ENCODE data around the gene PET100.

Gene PET100

DNA sequence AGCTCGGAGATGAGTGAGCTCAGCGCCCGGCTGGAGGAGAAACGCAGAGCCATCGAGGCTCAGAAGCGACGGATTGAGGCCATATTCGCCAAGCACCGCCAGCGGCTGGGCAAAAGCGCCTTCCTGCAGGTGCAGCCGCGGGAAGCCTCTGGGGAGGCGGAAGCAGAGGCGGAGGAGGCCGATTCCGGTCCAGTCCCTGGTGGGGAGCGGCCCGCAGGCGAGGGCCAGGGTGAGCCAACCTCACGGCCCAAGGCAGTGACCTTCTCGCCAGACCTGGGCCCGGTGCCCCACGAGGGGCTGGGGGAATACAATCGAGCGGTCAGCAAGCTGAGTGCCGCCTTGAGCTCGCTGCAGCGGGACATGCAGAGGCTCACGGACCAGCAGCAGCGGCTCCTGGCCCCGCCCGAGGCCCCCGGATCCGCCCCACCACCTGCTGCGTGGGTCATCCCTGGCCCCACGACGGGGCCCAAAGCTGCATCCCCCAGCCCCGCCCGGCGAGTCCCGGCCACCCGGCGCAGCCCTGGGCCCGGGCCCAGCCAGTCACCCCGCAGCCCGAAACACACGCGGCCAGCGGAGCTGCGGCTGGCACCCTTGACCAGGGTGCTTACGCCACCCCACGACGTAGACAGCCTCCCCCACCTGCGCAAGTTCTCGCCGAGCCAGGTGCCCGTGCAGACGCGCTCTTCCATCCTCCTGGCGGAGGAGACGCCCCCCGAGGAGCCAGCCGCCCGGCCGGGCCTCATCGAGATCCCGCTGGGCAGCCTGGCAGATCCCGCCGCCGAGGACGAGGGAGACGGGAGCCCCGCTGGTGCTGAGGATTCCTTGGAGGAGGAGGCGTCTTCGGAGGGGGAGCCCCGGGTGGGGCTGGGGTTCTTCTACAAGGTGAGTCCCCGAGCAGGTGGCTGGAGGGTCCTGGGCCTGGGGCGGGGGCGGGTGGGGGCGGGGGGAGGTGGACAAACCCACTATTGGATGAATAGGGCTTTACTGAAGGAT is 17.0 kb upstream of the PET100 start:
- no peak for DNase-seq (ENCODE audit: low read depth)

- no peak for DNase-seq (ENCODE audit: low read depth)
These were observed 14.5 kb upstream of the PET100 start for GRCh38 chr19:7614859-7615741.

GRCh38 chr19:7617172-7617571 is 12.4 kb upstream of the PET100 start:
- DNase-seq (ENCODE audit: low read depth), result no peak

- DNase-seq (ENCODE audit: low read depth), result no peak
These were observed 11.9 kb upstream of the PET100 start for GRCh38 chr19:7617735-7618134.

DNA sequence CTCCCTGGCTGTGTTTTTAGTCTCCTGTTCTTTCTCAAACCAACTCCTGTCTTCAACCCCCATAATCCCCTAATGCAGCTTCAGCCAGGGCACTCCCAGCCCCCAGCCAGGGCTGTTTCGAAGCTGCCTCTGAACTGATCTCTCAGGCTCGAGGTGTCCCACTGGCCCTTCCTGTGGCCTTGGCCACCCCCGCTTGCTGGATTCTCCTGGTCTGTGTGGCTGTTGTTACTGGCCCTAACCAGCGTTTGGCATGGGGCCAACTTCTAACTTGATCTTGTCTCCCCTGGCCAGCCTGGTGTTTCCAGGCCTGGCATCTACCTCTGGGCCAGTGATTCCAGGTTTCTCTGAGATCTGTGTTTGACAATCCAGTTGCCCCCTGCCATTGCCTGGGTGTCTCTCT is 11.2 kb upstream of the PET100 start:
- no peak for DNase-seq (ENCODE audit: low read depth)

DNA sequence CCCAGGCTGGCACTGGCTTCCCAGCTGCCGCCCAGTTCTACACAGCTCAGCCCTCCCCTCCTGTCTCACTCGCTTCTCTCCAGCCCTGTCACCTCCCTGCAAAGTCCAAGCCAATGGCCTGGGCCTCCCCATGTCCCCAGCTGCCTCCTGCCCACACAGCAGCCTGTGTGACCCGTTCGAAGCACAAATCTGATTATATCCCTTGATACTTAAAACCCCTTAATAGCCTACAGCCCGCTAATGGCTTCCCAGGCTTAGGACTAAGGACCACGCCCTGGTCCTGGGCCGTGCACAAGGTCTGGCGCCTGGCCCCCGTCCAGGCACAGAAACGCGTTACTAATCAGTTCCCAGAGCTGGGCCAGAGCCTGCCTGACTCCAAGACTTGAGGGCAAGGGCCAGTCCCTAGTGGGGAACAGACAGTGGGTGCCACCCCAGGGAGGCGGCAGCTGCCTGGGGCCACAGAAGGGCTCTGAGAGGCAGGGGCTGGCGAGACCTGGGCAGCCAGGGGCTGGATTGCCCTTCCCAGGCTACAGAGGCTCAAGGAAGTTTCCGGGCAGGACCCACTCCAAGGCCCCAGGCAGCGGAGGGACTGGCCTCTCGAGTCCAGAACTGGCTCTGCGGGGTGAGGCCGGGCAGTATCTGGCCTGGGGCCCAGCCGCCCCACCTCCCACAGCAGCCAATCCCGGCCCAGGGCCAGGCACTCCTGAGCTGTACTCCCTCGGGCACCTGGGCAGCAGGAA is 10.7 kb upstream of the PET100 start:
- DNase-seq (ENCODE audit: low read depth), result no peak

DNA sequence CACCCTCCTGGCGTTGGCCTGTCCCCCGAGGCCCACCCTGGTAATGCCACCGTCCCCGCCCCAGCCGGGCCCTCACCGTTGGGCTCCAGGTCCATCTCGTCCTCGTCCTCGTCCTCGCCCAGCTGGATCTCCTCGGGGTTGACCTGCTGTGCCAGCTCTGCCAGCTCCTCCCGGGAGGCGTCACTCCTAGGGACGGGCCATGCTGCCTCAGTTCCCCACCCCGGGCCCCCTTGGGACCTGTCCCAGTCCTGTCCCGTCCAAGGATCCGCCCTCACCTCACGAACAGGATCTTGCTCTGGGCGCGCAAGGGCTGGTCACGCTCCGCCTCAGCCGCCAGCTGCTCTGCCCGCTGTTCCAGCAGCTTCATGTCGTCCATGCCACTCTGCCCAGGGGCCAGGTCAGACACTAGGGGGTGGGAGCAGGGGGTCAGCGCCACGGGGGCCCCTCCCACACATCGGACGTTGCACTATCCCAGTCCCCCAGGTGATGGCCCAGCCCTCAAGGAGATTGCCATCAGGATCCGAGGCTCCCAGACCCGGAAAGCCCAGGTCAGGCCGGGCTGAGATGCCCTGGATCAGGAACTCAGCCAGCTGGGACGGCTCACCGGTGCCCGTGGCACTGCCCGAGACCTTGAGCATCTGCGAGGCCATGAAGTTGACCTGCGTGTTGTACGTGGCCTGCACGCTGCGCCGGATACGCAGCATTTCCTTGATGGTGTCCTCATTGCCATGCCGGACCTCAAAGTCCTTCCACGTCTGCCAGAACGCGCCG is 9.7 kb upstream of the PET100 start:
- no peak for DNase-seq (ENCODE audit: low read depth)

GRCh38 chr19:7620442-7621412 is 8.9 kb upstream of the PET100 start:
- no peak for DNase-seq (ENCODE audit: low read depth)

- no peak for DNase-seq (ENCODE audit: low read depth)
These were observed 6.5 kb upstream of the PET100 start for GRCh38 chr19:7622933-7623685.

DNA sequence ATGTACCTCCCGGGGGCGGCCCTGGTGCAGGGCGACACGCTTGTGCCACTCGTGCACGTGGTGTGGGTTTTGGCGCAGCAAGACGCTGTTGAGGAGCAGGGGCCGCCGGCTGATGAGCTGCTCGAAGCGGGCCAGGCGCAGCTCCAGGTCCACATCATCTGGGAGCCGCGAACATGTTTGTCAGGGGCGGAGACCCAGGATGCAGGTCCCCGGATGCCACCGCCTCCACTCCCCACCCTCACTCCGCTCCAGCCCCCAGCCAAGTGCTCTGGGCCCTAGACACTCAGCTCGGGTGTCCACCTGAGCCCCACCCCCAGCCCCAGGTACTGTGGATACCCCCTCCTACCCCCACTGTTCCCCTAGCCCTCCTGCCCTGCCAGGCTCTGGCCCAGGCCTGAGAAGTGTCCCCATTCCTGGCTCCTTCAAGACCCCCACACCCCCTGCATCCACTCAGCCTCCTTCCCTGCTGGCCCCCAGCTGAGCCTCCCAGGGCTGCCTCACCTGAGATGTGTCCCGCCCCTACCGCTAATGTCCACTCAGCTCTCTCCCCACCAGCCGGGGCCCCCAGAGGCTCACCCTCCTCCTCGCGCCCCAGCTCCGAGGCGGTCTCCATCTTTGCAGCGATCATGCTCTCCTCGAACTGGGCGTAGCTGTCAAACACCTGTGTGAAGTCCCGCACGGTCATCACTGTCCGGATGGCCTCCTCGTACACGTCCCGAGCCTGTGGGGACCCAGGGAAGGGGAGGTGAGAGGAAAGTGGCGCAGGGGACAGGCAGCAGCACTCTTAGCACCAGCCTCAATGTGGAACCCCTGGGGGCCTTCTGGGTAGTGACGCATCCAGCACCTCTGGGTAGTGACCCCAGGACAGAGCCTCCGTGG is 5.6 kb upstream of the PET100 start:
- DNase-seq (ENCODE audit: low read depth), result no peak

GRCh38 chr19:7624810-7625209 is 4.8 kb upstream of the PET100 start:
- no peak for DNase-seq (ENCODE audit: low read depth)

DNA sequence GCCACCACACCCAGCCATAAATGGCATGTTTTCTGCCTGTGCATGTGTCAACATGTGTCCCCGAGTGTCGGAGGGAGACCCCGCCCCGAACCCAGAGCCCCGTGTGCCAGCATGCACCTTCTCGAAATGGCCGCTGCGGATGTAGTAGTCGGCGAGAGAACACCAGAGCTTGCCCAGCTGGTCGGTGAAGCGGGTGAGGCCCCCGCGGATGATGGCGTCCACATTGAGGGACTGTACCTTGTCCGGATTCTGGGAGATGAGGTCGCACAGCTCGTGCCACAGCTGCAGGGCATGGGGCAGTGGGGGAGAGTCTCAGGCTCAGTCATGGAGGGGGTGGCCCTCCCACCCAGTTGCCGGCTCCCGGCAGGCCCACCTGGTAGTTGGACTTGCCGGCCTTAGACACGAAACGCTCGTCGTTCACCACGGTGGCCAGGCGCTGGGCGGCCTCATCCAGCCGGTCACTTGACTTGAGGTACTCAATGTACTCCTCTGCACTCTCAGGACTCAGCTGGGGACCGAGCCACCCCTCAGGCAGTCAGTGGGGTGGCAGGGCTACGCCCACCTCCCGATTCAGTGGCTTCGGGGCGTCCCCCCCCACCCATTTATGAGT is 3.7 kb upstream of the PET100 start:
- DNase-seq (ENCODE audit: low read depth), result no peak

GRCh38 chr19:7627166-7627565 is 2.4 kb upstream of the PET100 start:
- no peak for DNase-seq (ENCODE audit: low read depth)

DNA sequence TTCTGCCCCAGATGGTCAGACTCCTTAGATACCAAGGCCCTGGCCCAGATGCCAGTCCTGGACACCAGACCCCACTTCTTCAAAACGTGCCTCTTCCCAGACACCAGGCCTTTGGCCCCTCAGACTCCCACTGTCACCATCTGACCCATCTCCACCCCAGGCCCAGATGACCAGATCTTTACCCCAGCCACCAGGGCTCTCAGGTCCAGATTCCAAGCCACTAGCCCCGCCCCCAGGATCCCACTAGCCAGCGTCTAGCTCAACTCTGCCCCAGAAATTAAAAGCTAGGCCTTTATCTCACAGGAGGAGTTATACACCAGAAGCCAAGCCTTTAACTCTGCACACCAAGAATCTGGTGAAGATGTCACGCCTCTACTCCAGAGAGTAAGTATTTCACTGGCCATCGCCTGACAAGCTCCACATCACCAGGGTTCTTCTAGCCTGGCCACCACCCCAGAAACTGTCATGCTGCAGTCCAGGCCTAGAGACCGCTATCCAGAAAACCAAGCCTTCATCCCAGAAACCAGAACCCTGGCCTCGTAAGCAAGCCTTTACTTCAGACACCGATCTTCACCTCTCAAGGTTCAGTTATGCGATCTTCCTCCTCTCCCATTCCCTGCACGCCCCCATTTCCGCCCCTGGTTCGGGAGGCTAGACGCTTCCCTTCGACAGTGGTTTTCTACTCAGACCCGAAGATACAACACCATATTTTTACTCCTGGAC is 843 bp upstream of the PET100 start:
- DNase-seq (ENCODE audit: low read depth), result no peak

GRCh38 chr19:7631577-7631976 is 2.0 kb downstream of the PET100 start:
- no peak for DNase-seq (ENCODE audit: low read depth)

DNA sequence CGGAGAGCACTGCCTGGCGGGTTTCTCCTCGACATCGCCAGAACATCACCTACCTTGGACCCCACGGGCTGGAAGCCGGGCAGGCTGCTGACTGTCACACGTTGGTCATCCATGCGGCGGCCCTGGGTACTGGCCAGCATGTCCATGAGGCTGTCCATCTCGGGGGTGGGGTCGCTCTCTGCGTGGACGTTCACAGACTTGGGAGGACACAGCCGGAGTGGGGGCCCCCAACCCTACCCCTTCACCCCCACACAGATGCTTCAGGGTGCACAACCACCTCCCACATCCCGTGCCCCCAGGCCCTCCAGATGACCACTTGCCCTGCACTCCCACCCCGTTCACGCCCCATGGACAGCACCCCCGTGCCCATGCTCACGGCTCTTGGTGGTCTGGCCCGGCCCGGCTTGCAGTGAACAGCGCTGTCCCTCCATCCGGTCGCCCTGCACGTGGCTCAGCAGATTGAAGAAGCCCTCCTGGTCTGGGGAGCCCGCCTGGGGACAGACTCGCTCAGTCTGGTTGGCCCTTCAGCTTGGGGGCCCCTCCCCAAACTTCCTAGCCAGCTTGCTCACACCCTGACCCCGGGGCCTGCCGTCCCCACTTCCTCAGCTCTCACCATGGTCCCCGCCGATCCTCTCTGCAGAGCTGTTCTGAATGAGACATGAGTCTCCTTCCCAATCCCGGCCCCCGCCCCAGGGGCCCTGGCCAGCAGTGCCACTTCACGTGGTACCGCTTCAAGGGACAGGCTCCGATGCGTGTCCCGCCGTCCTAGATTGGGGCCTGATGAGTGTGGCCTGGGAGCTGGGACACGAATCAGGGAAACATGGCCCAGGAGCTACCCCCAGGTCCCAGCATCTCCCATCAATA is 3.0 kb downstream of the PET100 start:
- no peak for DNase-seq (ENCODE audit: low read depth)
